HCT116 (cell line): ENCODE results near the gene EML1.

Experiments
- CEBPB ChIP-seq: IDR thresholded peaks from 2 replicates; pipeline ENCODE4 v1.6.1; 2012; ENCODE audit warnings: low read depth
- EZH2 ChIP-seq: fragments of 200-600 bp; sonication (generic); IDR thresholded peaks from 2 replicates; pipeline ENCODE4 v1.6.1; 2017; ENCODE audit warnings: antibody characterized with exemption, mixed run types
- EZH2phosphoT487 ChIP-seq: fragments of 200-600 bp; IDR thresholded peaks from 2 replicates; pipeline ENCODE4 v1.6.1; 2018; ENCODE audit warnings: antibody characterized with exemption, borderline replicate concordance
- FOSL1 ChIP-seq: IDR thresholded peaks from 2 replicates; pipeline ENCODE4 v1.6.1; 2012; ENCODE audit warnings: low read depth
- JUND ChIP-seq: IDR thresholded peaks from 2 replicates; pipeline ENCODE4 v1.6.1; 2012
- POLR2A ChIP-seq: IDR thresholded peaks from 2 replicates; pipeline ENCODE4 v1.7.0; 2011; ENCODE audit warnings: borderline replicate concordance; ENCODE audit not compliant: insufficient read depth, insufficient read length; ENCODE audit errors: extremely low read depth
- POLR2AphosphoS5 ChIP-seq: IDR thresholded peaks from 2 replicates; pipeline ENCODE4 v1.6.1; 2011; ENCODE audit warnings: mild to moderate bottlenecking, low read depth, low read length, moderate library complexity
- RAD21 ChIP-seq: IDR thresholded peaks from 2 replicates; pipeline ENCODE4 v1.6.1; 2012; ENCODE audit warnings: low read depth, mild to moderate bottlenecking
- REST ChIP-seq: IDR thresholded peaks from 2 replicates; pipeline ENCODE4 v1.6.1; 2012; ENCODE audit warnings: low read depth
- SIN3A ChIP-seq: IDR thresholded peaks from 2 replicates; pipeline ENCODE4 v1.6.1; 2012; ENCODE audit warnings: low read depth
- YY1 ChIP-seq: IDR thresholded peaks from 2 replicates; pipeline ENCODE4 v1.6.1; 2011; ENCODE audit warnings: low read length, low read depth, moderate library complexity, mild to moderate bottlenecking; ENCODE audit not compliant: insufficient replicate concordance; ENCODE audit errors: extremely low read depth
- ZBTB33 ChIP-seq: IDR thresholded peaks from 2 replicates; pipeline ENCODE4 v1.6.1; 2011; ENCODE audit warnings: mild to moderate bottlenecking, low read length, moderate library complexity; ENCODE audit not compliant: insufficient replicate concordance; ENCODE audit errors: extremely low read depth
- ZFX ChIP-seq: fragments of 450-650 bp; IDR thresholded peaks from 2 replicates; pipeline ENCODE4 v1.6.1; 2017
- TF ChIP-seq, protein P1 (sequence below), 3 experiments: fragments of 200-600 bp in 1 of 3; sonication (generic) in 1 of 3; IDR thresholded peaks in 2 of 3; conservative IDR thresholded peaks in 1 of 3; 2 replicates each; pipeline ENCODE4 v1.5.1; 2012 to 2017; ENCODE audit warnings: low read depth in 2 of 3, low read length in 2 of 3, antibody characterized with exemption in 1 of 3, borderline replicate concordance in 1 of 3, control low read depth in 1 of 3, mild to moderate bottlenecking in 1 of 3, mixed read lengths in 1 of 3, mixed run types in 1 of 3, moderate library complexity in 1 of 3; ENCODE audit not compliant: insufficient read depth in 1 of 3

DNA sequence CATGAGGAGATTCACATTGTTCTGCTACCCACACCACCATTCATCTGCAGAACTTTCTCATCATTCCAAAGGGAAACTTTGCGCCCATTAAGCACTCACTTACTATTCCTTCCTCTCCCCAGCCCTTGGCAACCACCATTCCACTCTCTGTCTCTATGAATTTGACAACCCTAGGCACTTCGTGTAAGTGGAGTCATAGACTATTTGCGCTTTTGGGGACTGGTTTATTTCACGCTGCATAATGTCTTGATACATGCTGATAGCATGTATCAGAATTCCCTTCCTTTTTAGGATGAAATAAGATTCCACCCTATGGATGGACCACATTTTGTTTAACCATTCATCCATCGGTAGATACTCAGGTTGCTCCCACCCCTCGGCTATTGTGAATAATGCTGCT lies 4.5 kb upstream of the EML1 start:
- TF ChIP-seq, protein P1, sequence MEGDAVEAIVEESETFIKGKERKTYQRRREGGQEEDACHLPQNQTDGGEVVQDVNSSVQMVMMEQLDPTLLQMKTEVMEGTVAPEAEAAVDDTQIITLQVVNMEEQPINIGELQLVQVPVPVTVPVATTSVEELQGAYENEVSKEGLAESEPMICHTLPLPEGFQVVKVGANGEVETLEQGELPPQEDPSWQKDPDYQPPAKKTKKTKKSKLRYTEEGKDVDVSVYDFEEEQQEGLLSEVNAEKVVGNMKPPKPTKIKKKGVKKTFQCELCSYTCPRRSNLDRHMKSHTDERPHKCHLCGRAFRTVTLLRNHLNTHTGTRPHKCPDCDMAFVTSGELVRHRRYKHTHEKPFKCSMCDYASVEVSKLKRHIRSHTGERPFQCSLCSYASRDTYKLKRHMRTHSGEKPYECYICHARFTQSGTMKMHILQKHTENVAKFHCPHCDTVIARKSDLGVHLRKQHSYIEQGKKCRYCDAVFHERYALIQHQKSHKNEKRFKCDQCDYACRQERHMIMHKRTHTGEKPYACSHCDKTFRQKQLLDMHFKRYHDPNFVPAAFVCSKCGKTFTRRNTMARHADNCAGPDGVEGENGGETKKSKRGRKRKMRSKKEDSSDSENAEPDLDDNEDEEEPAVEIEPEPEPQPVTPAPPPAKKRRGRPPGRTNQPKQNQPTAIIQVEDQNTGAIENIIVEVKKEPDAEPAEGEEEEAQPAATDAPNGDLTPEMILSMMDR (IDR thresholded peaks at IDR 0.05 in 2 of 3, conservative IDR thresholded peaks at IDR 0.05 in 1 of 3; ENCODE audit: borderline replicate concordance in 1 of 3, insufficient read depth in 1 of 3, low read depth in 2 of 3, low read length in 2 of 3) = no peak
- no peak for TF ChIP-seq CEBPB
- no peak for TF ChIP-seq POLR2A
- TF ChIP-seq EZH2 = no peak
- TF ChIP-seq ZFX = no peak
- no peak for TF ChIP-seq YY1
- no peak for TF ChIP-seq EZH2phosphoT487
- TF ChIP-seq POLR2AphosphoS5 = no peak
- no peak for TF ChIP-seq REST
- no peak for TF ChIP-seq SIN3A
- no peak for TF ChIP-seq RAD21
- no peak for TF ChIP-seq ZBTB33
- TF ChIP-seq FOSL1 = no peak
- no peak for TF ChIP-seq JUND
